NCI-H146 (cell line): Measurements from ENCODE around the gene PLXNC1.

Experiments used
- DNase-seq: peaks from one replicate; lab custom pipeline; 2025; lab: John Stamatoyannopoulos, UW

PLXNC1 gene

DNA sequence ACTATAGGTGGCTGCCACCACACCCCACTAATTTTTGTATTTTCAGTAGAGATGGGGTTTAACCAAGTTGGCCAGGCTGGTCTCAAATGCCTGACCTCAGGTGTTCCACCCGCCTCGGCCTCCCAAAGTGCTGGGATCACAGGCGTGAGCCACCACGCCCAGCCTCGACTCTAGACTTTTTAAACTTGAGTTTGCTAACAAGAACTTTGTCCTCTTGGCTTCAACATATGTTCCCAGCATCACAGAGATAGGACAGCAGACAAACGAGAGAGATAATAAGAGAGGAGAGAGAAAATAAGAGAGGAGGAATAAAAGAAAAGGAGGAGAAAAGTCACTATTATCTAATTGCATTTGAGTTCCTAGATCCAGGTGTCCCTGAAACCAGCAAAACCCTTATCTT, 192.2 kb downstream of the PLXNC1 start:
- no peak for DNase-seq

DNA sequence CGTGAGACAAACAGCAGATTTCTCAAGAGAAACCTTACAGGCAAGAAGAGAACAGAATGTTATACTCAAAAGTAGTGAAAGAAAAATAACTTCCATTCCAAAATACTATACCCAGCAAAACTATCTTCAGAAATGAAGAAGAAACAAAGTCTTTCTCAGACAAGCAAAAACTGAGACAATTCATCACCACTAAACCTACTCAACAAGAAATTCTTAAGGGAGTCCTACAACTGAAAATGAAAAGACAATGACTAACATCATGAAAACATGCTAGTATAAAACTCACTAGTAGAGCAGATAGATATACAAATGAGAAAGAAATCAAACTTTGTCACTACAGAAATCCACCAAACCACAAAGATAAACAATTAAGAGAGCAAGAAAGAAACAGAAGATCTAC, 204.8 kb downstream of the PLXNC1 start:
- DNase-seq = no peak
